DND-41 (cell line): ENCODE data around the gene SNAPC5.
"Not testable (repeated sequence)": the region's sequence is repeated elsewhere in the genome, so short reads cannot be mapped to it uniquely, and the experiment has no call there.

ENCODE experiments used
- ATAC-seq: fragments of 200-7000 bp; cut with Tn5 transposase; 3 replicates; pipeline ENCODE4 v1.9.1; 2021; ENCODE audit warnings: low read depth; ENCODE audit not compliant: insufficient read depth
- DNase-seq: peaks from one replicate; pipeline ENCODE4 v3.0.0-alpha.2; 2020
- H2AFZ ChIP-seq: 2 replicates; pipeline ENCODE4 v1.6.0; 2012; ENCODE audit warnings: low read depth, low read length
- H3K27ac ChIP-seq: 2 replicates; pipeline ENCODE4 v1.5.1; 2012; ENCODE audit warnings: low read length, inconsistent platforms
- H3K27me3 ChIP-seq: fragments of 200-600 bp; sonication (generic); 2 replicates; pipeline ENCODE4 v1.6.0; 2012; ENCODE audit warnings: low read length, mild to moderate bottlenecking, inconsistent platforms; ENCODE audit not compliant: insufficient read depth, poor library complexity
- H3K36me3 ChIP-seq: 2 replicates; pipeline ENCODE4 v1.5.1; 2012; ENCODE audit warnings: low read length, inconsistent platforms; ENCODE audit not compliant: insufficient read depth
- H3K4me1 ChIP-seq: 2 replicates; pipeline ENCODE4 v1.5.1; 2012; ENCODE audit warnings: mild to moderate bottlenecking, low read length; ENCODE audit not compliant: insufficient read depth
- H3K4me2 ChIP-seq: 2 replicates; pipeline ENCODE4 v1.6.0; 2012; ENCODE audit warnings: mild to moderate bottlenecking, moderate library complexity, low read length, inconsistent platforms; ENCODE audit not compliant: insufficient read depth
- H3K4me3 ChIP-seq, 2 experiments: fragments of 200-600 bp in 1 of 2; shearing (Covaris generic) in 1 of 2; 2 replicates each; pipeline ENCODE4 v1.5.1; 2012 to 2016; ENCODE audit warnings: inconsistent platforms in 2 of 2, low read length in 2 of 2, mild to moderate bottlenecking in 2 of 2, low read depth in 1 of 2, moderate library complexity in 1 of 2
- H3K79me2 ChIP-seq: 2 replicates; pipeline ENCODE4 v1.6.0; 2012; ENCODE audit warnings: low read length, inconsistent platforms; ENCODE audit not compliant: insufficient read depth
- H3K9ac ChIP-seq: 2 replicates; pipeline ENCODE4 v1.6.0; 2012; ENCODE audit warnings: low read depth, mild to moderate bottlenecking, inconsistent platforms, low read length, moderate library complexity
- H3K9me3 ChIP-seq: 2 replicates; pipeline ENCODE4 v1.5.1; 2012; ENCODE audit warnings: low read length, moderate library complexity, mild to moderate bottlenecking, inconsistent platforms; ENCODE audit not compliant: insufficient read depth, severe bottlenecking
- H4K20me1 ChIP-seq: 2 replicates; pipeline ENCODE4 v1.6.0; 2012; ENCODE audit warnings: low read length; ENCODE audit not compliant: insufficient read depth
- EZH2 ChIP-seq: IDR thresholded peaks from 3 replicates; pipeline ENCODE4 v1.6.1; 2012; ENCODE audit warnings: borderline replicate concordance, low read depth, mild to moderate bottlenecking, moderate library complexity, low read length, inconsistent platforms; ENCODE audit not compliant: severe bottlenecking
- TF ChIP-seq, protein P1 (sequence below): IDR thresholded peaks from 2 replicates; pipeline ENCODE4 v1.5.1; 2012; ENCODE audit warnings: borderline replicate concordance, low read length, moderate library complexity, mild to moderate bottlenecking; ENCODE audit not compliant: poor library complexity, severe bottlenecking; ENCODE audit errors: extremely low read depth

Gene SNAPC5

DNA sequence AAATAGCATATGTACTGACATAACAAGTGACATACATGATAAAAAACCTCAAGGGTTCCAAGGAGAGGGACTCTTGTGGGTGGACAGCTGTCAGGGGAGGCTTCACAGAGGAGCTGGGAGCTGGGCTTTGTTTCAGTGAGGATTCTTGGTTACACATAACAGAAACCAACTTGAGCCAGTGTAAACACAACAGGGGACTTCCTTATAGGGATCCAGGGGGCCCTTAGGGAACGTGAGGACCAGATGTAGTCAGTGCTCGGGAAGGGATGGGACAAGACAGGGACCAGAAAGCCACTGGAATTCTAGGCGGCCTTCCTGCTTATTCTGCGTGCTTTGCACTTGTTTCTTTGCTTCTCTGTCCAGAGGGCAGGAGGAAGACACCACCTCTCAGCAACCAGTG lies 34.9 kb downstream of the SNAPC5 start:
- Histone ChIP-seq H3K9me3 (no peaks in the 10 kb centered on the region), H3K27ac (no peak overlapping the region), H3K79me2 (no peaks in the 10 kb centered on the region), H4K20me1 (no peaks in the 10 kb centered on the region; the same call in 1 of the 2 replicates), H2AFZ (no peak overlapping the region), H3K36me3 (peaks cover 26% of the 10 kb centered on the region), H3K27me3 (no peaks in the 10 kb centered on the region), H3K9ac (no peak overlapping the region), H3K4me2 (no peak overlapping the region), H3K4me3 (no peak overlapping the region), H3K4me1 (no peaks in the 10 kb centered on the region)
- ATAC-seq, result no peak
- no peak for DNase-seq
- TF ChIP-seq, protein P1, sequence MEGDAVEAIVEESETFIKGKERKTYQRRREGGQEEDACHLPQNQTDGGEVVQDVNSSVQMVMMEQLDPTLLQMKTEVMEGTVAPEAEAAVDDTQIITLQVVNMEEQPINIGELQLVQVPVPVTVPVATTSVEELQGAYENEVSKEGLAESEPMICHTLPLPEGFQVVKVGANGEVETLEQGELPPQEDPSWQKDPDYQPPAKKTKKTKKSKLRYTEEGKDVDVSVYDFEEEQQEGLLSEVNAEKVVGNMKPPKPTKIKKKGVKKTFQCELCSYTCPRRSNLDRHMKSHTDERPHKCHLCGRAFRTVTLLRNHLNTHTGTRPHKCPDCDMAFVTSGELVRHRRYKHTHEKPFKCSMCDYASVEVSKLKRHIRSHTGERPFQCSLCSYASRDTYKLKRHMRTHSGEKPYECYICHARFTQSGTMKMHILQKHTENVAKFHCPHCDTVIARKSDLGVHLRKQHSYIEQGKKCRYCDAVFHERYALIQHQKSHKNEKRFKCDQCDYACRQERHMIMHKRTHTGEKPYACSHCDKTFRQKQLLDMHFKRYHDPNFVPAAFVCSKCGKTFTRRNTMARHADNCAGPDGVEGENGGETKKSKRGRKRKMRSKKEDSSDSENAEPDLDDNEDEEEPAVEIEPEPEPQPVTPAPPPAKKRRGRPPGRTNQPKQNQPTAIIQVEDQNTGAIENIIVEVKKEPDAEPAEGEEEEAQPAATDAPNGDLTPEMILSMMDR, result no peak
- TF ChIP-seq EZH2, result no peak

DNA sequence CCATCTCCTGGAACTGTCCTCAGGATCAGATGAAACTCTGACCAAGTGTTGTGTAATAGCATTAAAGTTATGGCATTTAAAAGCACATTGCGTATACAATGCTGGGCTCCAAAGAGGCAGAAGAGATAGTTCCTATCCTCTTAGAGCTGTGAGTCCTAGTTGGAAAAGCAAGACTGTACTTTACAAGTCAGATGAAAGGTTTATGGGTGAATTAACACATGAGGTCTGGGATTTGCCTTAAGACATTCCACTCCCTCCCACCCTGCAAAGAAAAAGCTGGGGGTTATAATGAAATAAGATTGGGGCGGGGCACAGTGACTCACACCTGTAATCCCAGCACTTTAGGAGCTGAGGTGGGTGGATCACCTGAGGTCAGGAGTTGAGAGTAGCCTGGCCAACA lies 35.6 kb downstream of the SNAPC5 start:
- ATAC-seq (no peak), DNase-seq (no peak)
- Histone ChIP-seq H3K4me2 (no peak overlapping the region), H3K9me3 (no peaks in the 10 kb centered on the region), H3K9ac (no peak overlapping the region), H3K79me2 (no peaks in the 10 kb centered on the region), H3K27ac (no peak overlapping the region), H4K20me1 (no peaks in the 10 kb centered on the region; the same call in 1 of the 2 replicates), H2AFZ (no peak overlapping the region), H3K36me3 (peaks cover 26% of the 10 kb centered on the region), H3K4me3 (no peak overlapping the region), H3K4me1 (no peaks in the 10 kb centered on the region), H3K27me3 (no peaks in the 10 kb centered on the region)
- TF ChIP-seq EZH2, result no peak
- TF ChIP-seq, protein P1, result no peak

DNA sequence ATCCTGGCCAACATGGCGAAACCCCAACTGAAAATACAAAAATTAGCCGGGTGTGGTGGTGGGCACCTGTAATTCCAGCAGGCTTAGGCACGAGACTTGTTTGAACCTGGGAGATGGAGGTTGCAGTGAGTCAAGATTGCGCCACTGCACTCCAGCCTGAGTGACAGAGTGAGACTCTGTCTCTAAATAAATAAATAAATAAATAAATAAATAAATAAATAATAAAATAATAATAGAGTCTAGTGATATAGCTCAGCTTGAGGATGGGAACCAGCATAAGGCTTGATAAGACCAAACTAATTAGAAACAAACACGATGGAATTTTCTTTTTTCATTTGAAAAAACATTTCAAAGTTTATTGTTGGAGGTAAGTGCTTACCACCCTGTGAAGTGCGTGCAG lies 36.3 kb downstream of the SNAPC5 start:
- ATAC-seq, H3K27ac ChIP-seq, H3K79me2 ChIP-seq, DNase-seq, H4K20me1 ChIP-seq, H3K9me3 ChIP-seq, H3K27me3 ChIP-seq, H3K4me2 ChIP-seq, H3K9ac ChIP-seq, H2AFZ ChIP-seq, H3K4me1 ChIP-seq, H3K4me3 ChIP-seq: not testable (repeated sequence)
- peaks cover 30% of the 10 kb centered on the region for H3K36me3 ChIP-seq

DNA sequence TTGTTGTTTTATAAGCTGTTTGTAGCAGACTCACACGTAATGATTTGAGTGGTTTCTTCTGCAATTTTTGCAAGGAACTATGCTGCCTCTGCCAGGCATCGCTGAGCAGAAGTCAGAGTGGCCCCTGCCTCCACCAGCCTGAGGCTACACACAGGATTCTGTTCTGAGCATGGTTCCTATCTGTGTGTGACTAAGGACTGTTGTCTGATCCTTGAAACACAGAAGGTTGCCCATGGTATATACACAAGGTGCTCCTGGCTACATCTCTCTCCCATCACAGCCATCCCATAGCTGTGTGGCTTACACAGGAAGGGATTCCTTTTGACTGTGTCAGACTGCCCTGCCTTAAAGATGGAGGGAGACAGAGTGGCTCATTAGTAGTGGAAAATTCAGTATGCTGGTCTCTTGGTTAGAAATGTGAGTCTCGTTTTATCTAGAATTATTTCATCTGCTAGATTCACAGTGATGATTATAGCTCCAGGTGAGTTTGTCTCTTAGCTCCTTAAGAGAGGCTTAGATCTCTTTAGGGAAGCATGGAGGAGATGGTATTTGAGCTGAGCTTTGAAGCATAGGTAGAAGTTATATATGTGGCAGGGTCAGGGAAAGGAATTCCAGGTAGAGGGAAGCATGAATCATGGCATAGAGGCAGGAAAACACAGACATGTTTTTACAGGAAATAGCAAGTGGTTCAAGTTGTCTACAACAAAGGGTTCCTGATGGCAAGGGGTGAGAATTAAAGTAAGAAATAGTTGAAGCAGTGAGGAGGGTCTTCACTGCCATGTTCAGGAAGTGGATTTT lies 37.5 kb downstream of the SNAPC5 start:
- no peak overlapping the region for H3K4me3 ChIP-seq
- H2AFZ ChIP-seq, result no peak overlapping the region
- H3K27me3 ChIP-seq, result no peaks in the 10 kb centered on the region
- no peaks in the 10 kb centered on the region for H3K4me1 ChIP-seq
- no peak for DNase-seq
- ATAC-seq, result no peak
- H3K4me2 ChIP-seq, result no peak overlapping the region
- no peaks in the 10 kb centered on the region for H3K79me2 ChIP-seq
- no peaks in the 10 kb centered on the region; the same call in 1 of the 2 replicates for H4K20me1 ChIP-seq
- no peak overlapping the region for H3K27ac ChIP-seq
- H3K9ac ChIP-seq, result no peak overlapping the region
- no peaks in the 10 kb centered on the region for H3K9me3 ChIP-seq
- H3K36me3 ChIP-seq, result peaks cover 35% of the 10 kb centered on the region
- TF ChIP-seq, protein P1, result no peak
- TF ChIP-seq EZH2, result no peak
